ENCODE measurements around the gene TMEM165. TPM values are rescaled to one million over a fixed set of nuclear protein-coding genes. Genes with fewer than 3 reads are reported as not detected.

TMEM165 gene
- total RNA-seq, 4 donors from 2014 or later = 79.5 to 215 (median 136) TPM

DNA sequence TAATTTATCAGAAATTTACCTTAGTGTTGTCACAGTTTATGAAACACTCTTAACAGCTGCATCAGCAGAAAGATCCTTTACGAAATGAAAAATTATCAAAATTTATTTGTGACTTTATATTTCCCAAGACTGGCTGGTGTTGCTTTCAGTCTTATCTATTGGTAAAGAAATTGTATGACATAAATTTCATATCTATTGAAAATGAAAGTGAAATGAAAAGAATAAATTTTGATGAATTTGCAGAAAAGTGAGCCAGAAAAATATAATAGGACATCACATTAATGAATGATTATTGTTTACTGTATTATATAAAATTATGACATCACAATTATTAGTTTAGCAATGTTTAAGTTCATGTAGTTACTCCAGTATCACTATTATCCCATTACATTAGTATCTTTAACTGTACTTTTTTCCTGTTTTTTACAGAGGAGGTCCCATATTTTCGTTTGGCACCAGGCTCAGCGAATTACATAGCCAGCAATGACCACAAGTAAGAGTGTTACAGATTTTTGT lies 13.2 kb upstream of the TMEM165 start:
- 78 to 91% methylated on average over 2 to 3 of the region's 3 CpGs for WGBS, 2 donors (ENCODE audit: low coverage in 1 of 2)
- intact Hi-C loops (cut with DNase I; ENCODE audit: low total_unique reads) = no loop called here
- TF ChIP-seq EP300 (IDR thresholded peaks at IDR 0.05; ENCODE audit: low read depth) (no peak), POLR2A (IDR thresholded peaks at IDR 0.05) (no peak), POLR2AphosphoS5 (IDR thresholded peaks at IDR 0.05) (no peak)
- TF ChIP-seq, protein P1, sequence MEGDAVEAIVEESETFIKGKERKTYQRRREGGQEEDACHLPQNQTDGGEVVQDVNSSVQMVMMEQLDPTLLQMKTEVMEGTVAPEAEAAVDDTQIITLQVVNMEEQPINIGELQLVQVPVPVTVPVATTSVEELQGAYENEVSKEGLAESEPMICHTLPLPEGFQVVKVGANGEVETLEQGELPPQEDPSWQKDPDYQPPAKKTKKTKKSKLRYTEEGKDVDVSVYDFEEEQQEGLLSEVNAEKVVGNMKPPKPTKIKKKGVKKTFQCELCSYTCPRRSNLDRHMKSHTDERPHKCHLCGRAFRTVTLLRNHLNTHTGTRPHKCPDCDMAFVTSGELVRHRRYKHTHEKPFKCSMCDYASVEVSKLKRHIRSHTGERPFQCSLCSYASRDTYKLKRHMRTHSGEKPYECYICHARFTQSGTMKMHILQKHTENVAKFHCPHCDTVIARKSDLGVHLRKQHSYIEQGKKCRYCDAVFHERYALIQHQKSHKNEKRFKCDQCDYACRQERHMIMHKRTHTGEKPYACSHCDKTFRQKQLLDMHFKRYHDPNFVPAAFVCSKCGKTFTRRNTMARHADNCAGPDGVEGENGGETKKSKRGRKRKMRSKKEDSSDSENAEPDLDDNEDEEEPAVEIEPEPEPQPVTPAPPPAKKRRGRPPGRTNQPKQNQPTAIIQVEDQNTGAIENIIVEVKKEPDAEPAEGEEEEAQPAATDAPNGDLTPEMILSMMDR (IDR thresholded peaks at IDR 0.05) = no peak

DNA sequence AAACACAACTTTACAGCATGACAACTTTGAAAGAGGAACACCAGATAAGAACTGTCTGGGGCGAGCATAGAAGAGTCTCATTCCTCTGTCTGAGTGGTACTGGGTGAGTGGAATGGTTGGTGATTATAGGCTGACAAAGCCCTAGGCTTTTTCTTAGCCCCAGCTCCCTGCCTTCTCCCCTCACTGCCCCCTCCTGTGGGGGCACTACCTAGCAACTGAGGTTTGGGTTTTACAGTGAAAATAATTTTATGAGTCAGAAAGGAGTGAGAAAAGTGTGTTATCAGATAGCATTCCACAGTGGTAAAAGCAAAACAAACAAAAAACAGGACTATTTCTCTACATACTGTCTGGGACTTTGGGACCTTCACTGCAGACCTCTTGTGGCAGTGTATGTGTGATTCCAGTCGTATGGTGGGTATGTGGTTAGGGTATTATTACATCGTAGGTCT lies 10.5 kb upstream of the TMEM165 start:
- DNase-seq = no peak
- in situ Hi-C loops (cut with MboI; ENCODE audit: low pct_ligation_motif_present in 1 of 4, low pct_unique_long_range_greater_than_20kb in 1 of 4, low sequenced_read_pairs in 3 of 4) (no loop called here), intact Hi-C loops (cut with DNase I; ENCODE audit: low total_unique reads) (no loop called here)
- H3K27me3 ChIP-seq = no peaks in the 10 kb centered on the region
- H3K4me3 ChIP-seq = no peak overlapping the region
- H3K27ac ChIP-seq = no peak overlapping the region
- WGBS, 2 donors (ENCODE audit: low coverage in 1 of 2) = 71 to 79% methylated on average over 2 to 3 of the region's 3 CpGs
- no peaks in the 10 kb centered on the region for H3K9me3 ChIP-seq
- TF ChIP-seq EP300 (IDR thresholded peaks at IDR 0.05; ENCODE audit: low read depth) (no peak), POLR2AphosphoS5 (IDR thresholded peaks at IDR 0.05) (no peak), POLR2A (IDR thresholded peaks at IDR 0.05) (no peak)
- TF ChIP-seq, protein P1 (IDR thresholded peaks at IDR 0.05) = no peak
- no peaks in the 10 kb centered on the region for H3K36me3 ChIP-seq
- H3K4me1 ChIP-seq = no peaks in the 10 kb centered on the region

More for the DNA sequence above, 13.2 kb upstream of the TMEM165 start:
- H3K4me3 ChIP-seq = no peak overlapping the region
- no peak for DNase-seq
- no peaks in the 10 kb centered on the region for H3K27me3 ChIP-seq
- no peaks in the 10 kb centered on the region for H3K9me3 ChIP-seq
- in situ Hi-C loops (cut with MboI; ENCODE audit: low pct_ligation_motif_present in 1 of 4, low pct_unique_long_range_greater_than_20kb in 1 of 4, low sequenced_read_pairs in 3 of 4) = no loop called here
- no peaks in the 10 kb centered on the region for H3K36me3 ChIP-seq
- no peak overlapping the region for H3K27ac ChIP-seq
- H3K4me1 ChIP-seq = no peaks in the 10 kb centered on the region

DNA sequence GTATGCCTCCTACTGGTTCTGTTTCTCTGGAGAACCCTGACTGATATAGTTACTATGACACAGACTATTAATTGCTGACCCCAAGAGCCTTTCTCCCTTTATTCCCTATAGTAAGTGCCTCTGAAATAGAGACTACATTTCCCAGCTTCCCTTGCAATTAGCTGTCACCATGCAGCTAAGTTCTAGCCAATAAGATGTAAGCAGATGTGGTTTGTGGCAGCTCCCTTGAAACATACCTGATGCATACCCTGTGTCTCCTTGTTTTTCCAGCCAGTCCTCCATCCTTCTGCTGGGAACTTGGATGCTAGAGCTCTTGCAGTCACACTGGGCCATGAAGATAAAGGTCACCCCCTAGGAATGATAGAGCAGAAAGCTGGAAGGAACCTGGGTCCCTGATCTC lies 9.7 kb upstream of the TMEM165 start:
- DNase-seq = no peak
- no peak overlapping the region for H3K4me3 ChIP-seq
- no peaks in the 10 kb centered on the region for H3K4me1 ChIP-seq
- H3K9me3 ChIP-seq = no peaks in the 10 kb centered on the region
- TF ChIP-seq POLR2AphosphoS5 (IDR thresholded peaks at IDR 0.05) = no peak
- TF ChIP-seq EP300 (IDR thresholded peaks at IDR 0.05; ENCODE audit: low read depth) = no peak
- TF ChIP-seq, protein P1 (IDR thresholded peaks at IDR 0.05) = no peak
- TF ChIP-seq POLR2A (IDR thresholded peaks at IDR 0.05) = no peak
- intact Hi-C loops (cut with DNase I; ENCODE audit: low total_unique reads) = no loop called here
- H3K27me3 ChIP-seq = no peaks in the 10 kb centered on the region
- no peaks in the 10 kb centered on the region for H3K36me3 ChIP-seq
- H3K27ac ChIP-seq = no peak overlapping the region
- in situ Hi-C loops (cut with MboI; ENCODE audit: low pct_ligation_motif_present in 1 of 4, low pct_unique_long_range_greater_than_20kb in 1 of 4, low sequenced_read_pairs in 3 of 4) = no loop called here

DNA sequence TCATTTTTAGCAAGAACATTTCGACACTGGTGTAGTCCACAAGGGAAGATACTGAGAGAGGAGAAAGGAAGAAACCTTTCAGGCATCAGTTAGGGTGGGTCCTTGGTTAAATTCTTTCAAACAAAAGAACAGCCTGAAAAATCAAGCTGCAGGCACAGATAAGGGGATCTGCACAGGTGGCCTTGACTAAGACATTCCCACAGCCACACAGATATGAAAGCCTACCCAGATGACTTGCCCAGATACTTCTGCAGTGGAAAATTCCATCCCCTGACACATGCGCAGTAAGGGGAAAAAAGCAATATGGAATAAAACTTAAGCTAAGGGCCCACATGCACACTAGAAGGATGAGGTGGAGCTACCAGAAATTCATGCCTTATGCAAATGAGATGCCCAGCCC lies 8.9 kb upstream of the TMEM165 start:
- 89 to 91% methylated on average over 1 to 2 of the region's 2 CpGs for WGBS, 2 donors (ENCODE audit: low coverage in 1 of 2)
- TF ChIP-seq POLR2A (IDR thresholded peaks at IDR 0.05) (no peak), EP300 (IDR thresholded peaks at IDR 0.05; ENCODE audit: low read depth) (no peak), POLR2AphosphoS5 (IDR thresholded peaks at IDR 0.05) (no peak)
- TF ChIP-seq, protein P1 (IDR thresholded peaks at IDR 0.05) = no peak
- Histone ChIP-seq H3K4me1 (no peaks in the 10 kb centered on the region), H3K4me3 (no peak overlapping the region), H3K27ac (no peak overlapping the region), H3K36me3 (no peaks in the 10 kb centered on the region), H3K9me3 (no peaks in the 10 kb centered on the region), H3K27me3 (no peaks in the 10 kb centered on the region)
- in situ Hi-C loops (cut with MboI; ENCODE audit: low pct_ligation_motif_present in 1 of 4, low pct_unique_long_range_greater_than_20kb in 1 of 4, low sequenced_read_pairs in 3 of 4) = no loop called here
- intact Hi-C loops (cut with DNase I; ENCODE audit: low total_unique reads) = no loop called here
- DNase-seq = no peak

Data from transverse colon (tissue), 4 donors.